Measurements from ENCODE around the gene NMRK1.

NMRK1 gene

DNA sequence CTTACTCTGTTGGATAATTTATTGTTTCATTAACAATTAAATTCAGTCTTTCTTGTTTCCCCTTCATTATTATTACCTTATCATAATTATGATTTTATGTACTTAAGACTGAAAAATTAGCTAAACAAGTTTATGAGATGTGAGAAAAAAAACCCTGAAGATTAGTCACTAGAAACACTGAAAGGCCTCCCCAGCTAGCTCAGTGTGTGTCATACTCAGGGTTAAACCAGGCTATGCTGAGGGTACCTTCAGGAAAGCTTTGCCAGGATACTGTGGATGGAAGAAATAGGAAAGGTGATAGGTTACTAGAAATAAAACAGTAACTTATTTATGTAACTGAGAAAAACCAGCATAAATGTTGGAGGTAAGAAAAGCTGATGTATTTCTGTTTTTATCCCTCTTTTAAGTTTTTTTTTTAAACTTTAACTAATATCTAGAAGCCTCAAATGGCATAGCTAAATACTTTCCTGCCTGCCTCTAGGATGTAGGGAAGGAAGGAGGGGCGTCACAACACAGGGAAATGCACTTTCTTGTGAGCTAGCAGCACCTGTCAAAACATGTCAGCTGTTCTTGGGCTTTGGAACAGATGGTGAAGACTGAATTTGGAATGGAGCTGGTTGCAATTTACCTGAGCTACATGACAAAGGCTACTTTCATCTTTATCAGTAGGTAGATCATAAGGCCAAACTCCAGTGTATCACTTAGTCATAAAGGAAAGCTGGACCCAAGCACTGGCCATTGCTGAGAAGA lies 24.2 kb downstream of the NMRK1 start:
- DNase-seq (ENCODE audit: low read depth): no peak
- no peak overlapping the region for H3K4me3 ChIP-seq (ENCODE audit: low read depth, low read length)
- TF ChIP-seq, protein P1, sequence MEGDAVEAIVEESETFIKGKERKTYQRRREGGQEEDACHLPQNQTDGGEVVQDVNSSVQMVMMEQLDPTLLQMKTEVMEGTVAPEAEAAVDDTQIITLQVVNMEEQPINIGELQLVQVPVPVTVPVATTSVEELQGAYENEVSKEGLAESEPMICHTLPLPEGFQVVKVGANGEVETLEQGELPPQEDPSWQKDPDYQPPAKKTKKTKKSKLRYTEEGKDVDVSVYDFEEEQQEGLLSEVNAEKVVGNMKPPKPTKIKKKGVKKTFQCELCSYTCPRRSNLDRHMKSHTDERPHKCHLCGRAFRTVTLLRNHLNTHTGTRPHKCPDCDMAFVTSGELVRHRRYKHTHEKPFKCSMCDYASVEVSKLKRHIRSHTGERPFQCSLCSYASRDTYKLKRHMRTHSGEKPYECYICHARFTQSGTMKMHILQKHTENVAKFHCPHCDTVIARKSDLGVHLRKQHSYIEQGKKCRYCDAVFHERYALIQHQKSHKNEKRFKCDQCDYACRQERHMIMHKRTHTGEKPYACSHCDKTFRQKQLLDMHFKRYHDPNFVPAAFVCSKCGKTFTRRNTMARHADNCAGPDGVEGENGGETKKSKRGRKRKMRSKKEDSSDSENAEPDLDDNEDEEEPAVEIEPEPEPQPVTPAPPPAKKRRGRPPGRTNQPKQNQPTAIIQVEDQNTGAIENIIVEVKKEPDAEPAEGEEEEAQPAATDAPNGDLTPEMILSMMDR (IDR thresholded peaks at IDR 0.05; ENCODE audit: low read depth, low read length, missing control alignments): no peak

DNA sequence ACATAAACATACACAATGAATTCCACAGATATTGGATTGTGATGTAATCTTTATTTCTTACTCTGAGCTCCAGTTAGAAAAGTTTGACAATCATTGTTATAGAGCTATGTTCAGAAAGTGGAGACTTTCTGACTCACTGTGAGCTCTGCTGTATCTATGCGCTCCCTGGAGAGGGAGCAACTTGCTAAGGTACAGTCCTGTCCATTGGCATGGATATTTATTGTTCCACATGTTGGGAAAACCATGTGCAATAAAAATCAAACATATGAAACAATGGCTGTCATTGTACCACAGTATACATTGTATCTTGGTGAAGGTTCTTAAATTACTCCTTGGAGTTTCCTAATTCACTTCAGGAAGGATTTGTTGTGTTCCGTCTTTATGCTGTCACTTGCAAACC lies 26.8 kb downstream of the NMRK1 start:
- TF ChIP-seq, protein P1 (IDR thresholded peaks at IDR 0.05; ENCODE audit: low read depth, low read length, missing control alignments): no peak
- no peak overlapping the region for H3K4me3 ChIP-seq (ENCODE audit: low read depth, low read length)
- no peak for DNase-seq (ENCODE audit: low read depth)

DNA sequence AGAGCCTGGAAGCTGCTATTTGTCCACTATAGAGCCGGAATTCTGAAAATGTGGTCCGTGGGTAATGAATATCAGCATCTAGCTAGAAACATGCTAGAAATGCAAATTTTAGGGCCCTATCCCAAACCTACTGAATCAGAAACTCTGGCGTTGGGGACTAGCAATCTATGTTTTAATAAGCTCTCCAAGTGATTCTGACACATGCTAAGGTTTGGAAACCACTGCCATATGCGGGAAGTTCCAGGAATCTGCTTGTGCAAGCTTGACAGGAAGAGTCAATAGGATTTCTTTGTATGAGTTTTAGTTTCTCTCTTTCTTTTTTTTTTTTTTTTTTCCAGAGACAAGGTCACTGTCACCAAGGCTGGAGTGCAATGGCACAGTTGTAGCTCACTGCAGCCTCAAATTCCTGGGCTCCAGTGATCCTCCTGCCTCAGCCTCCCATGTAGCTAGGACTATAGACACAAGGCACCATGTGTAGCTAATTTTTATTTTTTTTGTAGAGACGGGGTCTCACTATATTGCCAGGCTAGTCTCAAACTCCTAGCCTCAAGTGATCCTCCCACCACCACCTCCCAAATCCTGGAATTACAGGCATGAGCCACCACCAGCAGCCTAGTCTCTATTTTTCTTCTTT lies 33.5 kb downstream of the NMRK1 start:
- no peak overlapping the region for H3K4me3 ChIP-seq (ENCODE audit: low read depth, low read length)
- DNase-seq (ENCODE audit: low read depth): no peak
- TF ChIP-seq, protein P1 (IDR thresholded peaks at IDR 0.05; ENCODE audit: low read depth, low read length, missing control alignments): no peak

DNA sequence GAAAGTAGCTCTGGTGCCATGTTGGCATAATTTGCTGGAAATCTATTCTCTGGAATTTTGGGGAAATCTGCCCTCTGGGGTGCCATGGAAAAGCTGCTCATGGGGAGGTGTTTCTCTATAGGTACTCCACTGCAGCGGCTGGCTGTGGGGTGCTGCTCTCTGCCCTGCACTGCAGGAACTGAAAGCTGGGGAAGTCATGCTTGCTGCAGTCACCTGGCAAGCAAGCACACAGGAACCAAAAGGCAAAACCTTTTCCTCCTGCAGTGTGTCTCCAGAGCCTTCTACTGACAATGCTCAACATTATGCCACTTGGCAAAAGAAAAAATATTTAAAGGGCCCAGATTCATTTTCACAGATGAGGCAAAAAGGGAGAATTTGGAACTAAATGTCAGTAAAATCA lies 34.1 kb downstream of the NMRK1 start:
- DNase-seq (ENCODE audit: low read depth): no peak
- TF ChIP-seq, protein P1 (IDR thresholded peaks at IDR 0.05; ENCODE audit: low read depth, low read length, missing control alignments): no peak
- no peak overlapping the region for H3K4me3 ChIP-seq (ENCODE audit: low read depth, low read length)

DNA sequence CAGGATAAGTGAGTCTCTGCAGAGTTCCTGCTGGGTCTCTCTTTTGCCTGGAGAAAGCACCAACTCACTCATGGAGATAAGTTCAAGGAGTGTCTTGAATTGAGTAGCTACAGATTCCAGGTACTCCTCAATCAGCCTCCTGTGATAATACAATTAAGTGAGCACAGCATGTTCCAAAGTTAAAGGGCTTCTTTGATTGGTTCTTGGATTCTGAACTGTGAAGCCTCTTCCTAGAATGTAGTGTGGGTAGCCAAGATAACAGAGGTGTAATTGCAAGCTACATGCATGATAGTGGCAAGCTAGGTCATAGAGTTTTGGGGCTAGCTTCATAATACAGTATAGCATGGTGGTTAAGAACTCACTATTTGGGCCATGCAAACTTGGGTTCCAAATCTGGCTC lies 36.7 kb downstream of the NMRK1 start:
- H3K4me3 ChIP-seq (ENCODE audit: low read depth, low read length): no peak overlapping the region
- TF ChIP-seq, protein P1 (IDR thresholded peaks at IDR 0.05; ENCODE audit: low read depth, low read length, missing control alignments): no peak

DNA sequence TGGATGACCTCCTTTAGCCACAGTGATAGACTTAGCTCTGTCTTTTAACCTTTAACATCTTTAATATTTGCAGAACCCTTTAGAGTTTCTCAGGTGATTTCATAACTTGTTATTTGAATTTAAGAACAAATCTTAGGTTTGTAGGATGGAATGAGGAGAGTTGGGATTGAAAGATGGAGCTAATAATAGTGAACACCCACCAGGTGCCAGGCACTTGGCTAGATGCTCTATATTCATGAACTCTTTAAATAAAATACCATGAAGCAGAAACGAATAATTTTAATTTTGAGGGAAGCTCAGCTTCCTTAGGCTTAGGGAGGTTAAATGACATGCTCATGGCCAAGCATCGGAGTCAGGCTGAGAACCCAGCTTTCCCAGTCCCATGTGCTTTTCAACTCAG lies 40.4 kb downstream of the NMRK1 start:
- DNase-seq (ENCODE audit: low read depth): no peak

More for the DNA sequence above, 36.7 kb downstream of the NMRK1 start:
- DNase-seq (ENCODE audit: low read depth): no peak

More for the DNA sequence above, 40.4 kb downstream of the NMRK1 start:
- no peak overlapping the region for H3K4me3 ChIP-seq (ENCODE audit: low read depth, low read length)
- TF ChIP-seq, protein P1 (IDR thresholded peaks at IDR 0.05; ENCODE audit: low read depth, low read length, missing control alignments): no peak
